Body of pancreas (tissue), 4 donors: ENCODE measurements around the gene RPIA. TPM values are rescaled to one million over a fixed set of nuclear protein-coding genes. Genes with fewer than 3 reads are reported as not detected.

Experiments used
- ATAC-seq: fragments of 150-250 bp; one replicate; pipeline ENCODE4 v1.9.1; 2016
- DNase-seq, 4 donors: peaks; one replicate each; pipeline ENCODE4 v3.0.0-alpha.2; 2019
- H3K27ac ChIP-seq, 4 donors: fragments of 200-600 bp; sonication (generic); 1 replicate in 3 of 4; 2 replicates in 1 of 4; pipeline versions ENCODE4 v1.5.1 to v1.6.1; 2016 to 2019; ENCODE audit warnings: mild to moderate bottlenecking in 1 of 4, mixed read lengths in 1 of 4, moderate library complexity in 1 of 4
- H3K27me3 ChIP-seq, 2 donors: fragments of 200-600 bp; sonication (generic); one replicate each; pipeline ENCODE4 v1.6.0; 2016; ENCODE audit warnings: mild to moderate bottlenecking in 1 of 2
- H3K36me3 ChIP-seq, 2 donors: fragments of 200-600 bp; sonication (generic); replicated peaks in 1 of 2; 2 replicates each; pipeline ENCODE4 v1.5.1; 2016; ENCODE audit warnings: low read depth in 2 of 2; ENCODE audit not compliant: insufficient read depth in 1 of 2
- H3K4me1 ChIP-seq: fragments of 200-600 bp; sonication (generic); one replicate; pipeline ENCODE4 v1.6.0; 2016
- H3K4me3 ChIP-seq, 2 donors: fragments of 200-600 bp; sonication (generic); 1 replicate in 1 of 2; 2 replicates in 1 of 2; pipeline ENCODE4 v1.5.1; 2016 to 2019
- H3K9me3 ChIP-seq, 3 donors: fragments of 200-600 bp; sonication (generic); 1 replicate in 2 of 3; 2 replicates in 1 of 3; pipeline ENCODE4 v1.5.1; 2016
- POLR2A ChIP-seq, 3 donors: fragments of 450-650 bp; IDR thresholded peaks; one replicate each; pipeline ENCODE4 v1.6.1; 2016; ENCODE audit warnings: antibody characterized with exemption in 3 of 3, mild to moderate bottlenecking in 2 of 3
- WGBS, 2 donors: methylation state at CpG; one replicate each; pipeline ENCODE4 v1.1.5; 2017; 5-methylcytosine and 5-hydroxymethylcytosine counted together
- intact Hi-C: fragments of 100-400 bp; cut with DNase I; formaldehyde crosslinking; loops from one replicate; pipeline ENCODE4 v1.15.1; 2023
- total RNA-seq, 2 donors: library from RNA; depleted of rRNA; stranded (reverse); fragments of >200 nt; gene quantifications; one replicate each; pipeline ENCODE4 v1.1.0, GENCODE V29; 2016
- TF ChIP-seq, protein P1 (sequence below), 7 experiments: fragments of 450-650 bp in 4 of 7; fragments of 200-600 bp in 3 of 7; sonication (generic) in 3 of 7; IDR thresholded peaks; one replicate each; pipeline ENCODE4 v1.5.1; 2016 to 2019; ENCODE audit warnings: antibody characterized with exemption in 7 of 7

Gene RPIA
- total RNA-seq, 2 donors from 2014 or later = 10.9 to 18.5 TPM

- peak; percentile 27 for ATAC-seq
- intact Hi-C loops = no loop called here
Measured at GRCh38 chr2:88690591-88691338, 708 bp upstream of the RPIA start.

GRCh38 chr2:88692187-88692586, 714 bp downstream of the RPIA start:
- no peaks in the 10 kb centered on the region for H3K27me3 ChIP-seq
- H3K36me3 ChIP-seq = no peaks in the 10 kb centered on the region
- WGBS, 2 donors = 0 to 2% methylated on average over 10 to 11 of the region's 11 CpGs
- peak overlapping the region; percentile 44 to 55 for H3K4me3 ChIP-seq
- intact Hi-C loops = no loop called here
- peaks cover 53% of the 10 kb centered on the region for H3K4me1 ChIP-seq
- H3K9me3 ChIP-seq = no peaks in the 10 kb centered on the region
- ATAC-seq = peak; percentile 7
- TF ChIP-seq, protein P1, sequence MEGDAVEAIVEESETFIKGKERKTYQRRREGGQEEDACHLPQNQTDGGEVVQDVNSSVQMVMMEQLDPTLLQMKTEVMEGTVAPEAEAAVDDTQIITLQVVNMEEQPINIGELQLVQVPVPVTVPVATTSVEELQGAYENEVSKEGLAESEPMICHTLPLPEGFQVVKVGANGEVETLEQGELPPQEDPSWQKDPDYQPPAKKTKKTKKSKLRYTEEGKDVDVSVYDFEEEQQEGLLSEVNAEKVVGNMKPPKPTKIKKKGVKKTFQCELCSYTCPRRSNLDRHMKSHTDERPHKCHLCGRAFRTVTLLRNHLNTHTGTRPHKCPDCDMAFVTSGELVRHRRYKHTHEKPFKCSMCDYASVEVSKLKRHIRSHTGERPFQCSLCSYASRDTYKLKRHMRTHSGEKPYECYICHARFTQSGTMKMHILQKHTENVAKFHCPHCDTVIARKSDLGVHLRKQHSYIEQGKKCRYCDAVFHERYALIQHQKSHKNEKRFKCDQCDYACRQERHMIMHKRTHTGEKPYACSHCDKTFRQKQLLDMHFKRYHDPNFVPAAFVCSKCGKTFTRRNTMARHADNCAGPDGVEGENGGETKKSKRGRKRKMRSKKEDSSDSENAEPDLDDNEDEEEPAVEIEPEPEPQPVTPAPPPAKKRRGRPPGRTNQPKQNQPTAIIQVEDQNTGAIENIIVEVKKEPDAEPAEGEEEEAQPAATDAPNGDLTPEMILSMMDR (IDR thresholded peaks at IDR 0.05) = no peak
- TF ChIP-seq POLR2A (IDR thresholded peaks at IDR 0.05) = no peak
- H3K27ac ChIP-seq = peak overlapping the region; percentile 67 to 95 (median 82)
- DNase-seq = peak; percentile 37 to 54 (median 50)

More at GRCh38 chr2:88690591-88691338, 708 bp upstream of the RPIA start:
- H3K36me3 ChIP-seq = no peaks in the 10 kb centered on the region
- peak overlapping the region; percentile 80 to 95 (median 92) for H3K27ac ChIP-seq
- H3K9me3 ChIP-seq = no peaks in the 10 kb centered on the region
- TF ChIP-seq, protein P1 (IDR thresholded peaks at IDR 0.05) = peak in 6 of 7 experiments; percentile 8 to 53 (median 38)
- TF ChIP-seq POLR2A (IDR thresholded peaks at IDR 0.05) = no peak
- DNase-seq = peak; percentile 66 to 72 (median 67)
- H3K4me3 ChIP-seq = peak overlapping the region; percentile 16 to 44
- peaks cover 47% of the 10 kb centered on the region for H3K4me1 ChIP-seq
- 30 to 43% methylated on average over 13 to 20 of the region's 20 CpGs for WGBS, 2 donors
- no peaks in the 10 kb centered on the region for H3K27me3 ChIP-seq

DNA sequence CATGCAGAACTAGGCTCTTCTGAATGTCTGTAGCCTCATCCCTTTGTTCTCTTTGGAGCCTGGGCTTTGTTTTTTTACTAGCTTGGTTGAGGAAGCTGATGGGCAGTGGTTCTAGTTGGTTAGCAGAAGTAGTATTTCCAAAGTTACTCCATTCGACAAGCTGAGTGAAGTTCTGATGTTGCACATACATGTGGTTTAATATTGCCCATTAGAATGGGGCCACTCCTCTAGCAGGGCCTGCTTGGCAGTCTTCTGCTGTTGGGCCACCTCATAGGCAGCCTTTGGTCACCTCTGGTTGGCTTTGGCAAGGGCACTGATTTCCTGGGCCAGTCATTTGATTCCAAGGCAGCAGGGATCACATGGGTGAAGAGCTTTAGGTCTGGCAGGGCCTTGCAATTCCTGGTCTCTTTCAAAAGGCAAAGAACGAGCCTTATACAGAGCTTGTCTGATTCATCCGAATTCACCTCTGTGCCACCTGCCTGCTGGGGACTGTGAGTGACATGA, 2.5 kb downstream of the RPIA start:
- Histone ChIP-seq H3K4me3 (no peak overlapping the region), H3K27ac (peak overlapping the region in 3 of 4 donors; percentile 25 to 80 (median 56)), H3K27me3 (no peaks in the 10 kb centered on the region), H3K9me3 (no peaks in the 10 kb centered on the region), H3K36me3 (no peaks in the 10 kb centered on the region), H3K4me1 (peaks cover 71% of the 10 kb centered on the region)
- 56 to 58% methylated on average over 3 of the region's 3 CpGs for WGBS, 2 donors
- intact Hi-C loops = no loop called here
- DNase-seq (peak; percentile 62 to 84 (median 70)), ATAC-seq (no peak)
- TF ChIP-seq, protein P1 (IDR thresholded peaks at IDR 0.05) = no peak
- TF ChIP-seq POLR2A (IDR thresholded peaks at IDR 0.05) = peak in 2 of 3 donors; percentile 23 to 29

DNA sequence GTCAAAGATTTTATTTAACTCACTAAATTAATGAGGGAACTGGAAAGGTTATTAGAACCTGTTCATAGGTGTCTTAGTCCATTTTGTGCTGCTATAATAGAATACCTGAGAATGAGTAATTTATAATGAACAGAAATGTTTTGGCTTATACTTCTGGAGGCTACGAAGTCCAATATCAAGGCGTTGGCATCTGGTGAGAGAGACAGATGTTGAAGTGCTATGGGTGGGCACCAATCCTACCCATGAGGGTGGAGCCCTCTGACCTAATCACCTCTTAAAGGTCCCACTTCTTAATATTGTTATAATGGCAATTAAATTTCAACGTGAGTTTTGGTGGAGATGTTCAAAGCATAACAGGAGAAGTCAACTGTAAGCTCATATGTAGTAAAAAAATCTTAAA, 5.1 kb downstream of the RPIA start:
- peak overlapping the region in 2 of 4 donors; percentile 66 to 72 for H3K27ac ChIP-seq
- TF ChIP-seq POLR2A (IDR thresholded peaks at IDR 0.05) = no peak
- TF ChIP-seq, protein P1 (IDR thresholded peaks at IDR 0.05) = no peak
- no peaks in the 10 kb centered on the region for H3K36me3 ChIP-seq
- ATAC-seq (no peak), DNase-seq (no peak)
- no peaks in the 10 kb centered on the region for H3K27me3 ChIP-seq
- H3K4me1 ChIP-seq = peaks cover 82% of the 10 kb centered on the region
- H3K4me3 ChIP-seq = no peak overlapping the region
- intact Hi-C loops = no loop called here
- WGBS, 2 donors = 65 to 74% methylated on average over 3 of the region's 3 CpGs
- no peaks in the 10 kb centered on the region for H3K9me3 ChIP-seq
